VCaP (cell line): ENCODE measurements around the gene TTN.

Source experiments
- H3K27ac ChIP-seq: fragments of 450-650 bp; 2 replicates; pipeline ENCODE4 v1.5.1; 2017
- CTCF ChIP-seq: fragments of 450-650 bp; conservative IDR thresholded peaks from 2 replicates; pipeline ENCODE4 v1.5.1; 2017; ENCODE audit warnings: mild to moderate bottlenecking, moderate library complexity

Gene TTN

GRCh38 chr2:178502751-178503150, 304.5 kb downstream of the TTN start:
- H3K27ac ChIP-seq, result no peak overlapping the region
- TF ChIP-seq CTCF, result no peak

GRCh38 chr2:178499640-178500039, 307.6 kb downstream of the TTN start:
- H3K27ac ChIP-seq, result no peak overlapping the region
- TF ChIP-seq CTCF, result no peak

- no peak overlapping the region for H3K27ac ChIP-seq
- TF ChIP-seq CTCF, result no peak
These were observed 309.1 kb downstream of the TTN start for GRCh38 chr2:178498137-178498536.

- H3K27ac ChIP-seq, result peak overlapping the region; percentile 46
- no peak for TF ChIP-seq CTCF
These were observed 311.2 kb downstream of the TTN start for GRCh38 chr2:178496049-178496448.

- TF ChIP-seq CTCF, result no peak
- H3K27ac ChIP-seq, result no peak overlapping the region
These were observed 315.6 kb downstream of the TTN start for GRCh38 chr2:178491612-178492011.

GRCh38 chr2:178485356-178485755, 321.9 kb downstream of the TTN start:
- no peak for TF ChIP-seq CTCF
- H3K27ac ChIP-seq, result no peak overlapping the region

- TF ChIP-seq CTCF, result no peak
- H3K27ac ChIP-seq, result no peak overlapping the region
These were observed 322.8 kb downstream of the TTN start for GRCh38 chr2:178484245-178485041.
